Renal cortex interstitium (tissue), 15 donors: ENCODE data around the gene GABPB2. TPM values are rescaled to one million over a fixed set of nuclear protein-coding genes. Genes with fewer than 3 reads are reported as not detected.

Source experiments
- DNase-seq, 11 donors: peaks; one replicate each; pipeline ENCODE4 v3.0.0-alpha.2; 2013; ENCODE audit warnings: low read depth in 9 of 11, low spot score in 4 of 11; ENCODE audit errors: extremely low read depth in 1 of 11
- long read RNA-seq, 16 experiments: transcript quantifications; one replicate each; lab custom pipeline, GENCODE V29; 2026
- polyA plus RNA-seq, 3 donors: library from polyadenylated mRNA; unstranded; fragments of 120-200 nt; gene quantifications; one replicate each; pipeline ENCODE4 v1.2.1, GENCODE V29; 2013; ENCODE audit not compliant: insufficient read length in 3 of 3

The GABPB2 gene
- polyA plus RNA-seq, result 10 to 100 TPM; 10.5 to 15.8 (median 15.4) TPM
- long read RNA-seq, donor 1, result 0 reads
- long read RNA-seq, donor 2, partial matches to known transcripts, result 18 of 18 reads
- long read RNA-seq, donor 2, other reads (novel, unspliced or antisense), result 0 of 18 reads
- long read RNA-seq, donor 3, result 0 reads
- long read RNA-seq, donor 4, result 0 reads
- long read RNA-seq, donor 5, result 0 reads
- long read RNA-seq, donor 6, full-length matches to known transcripts, result 1 of 8 reads
- long read RNA-seq, donor 6, partial matches to known transcripts, result 7 of 8 reads
- long read RNA-seq, donor 6, other reads (novel, unspliced or antisense), result 0 of 8 reads
- long read RNA-seq, donor 7, full-length matches to known transcripts, result 1 of 1 reads
- long read RNA-seq, donor 7, partial matches to known transcripts, result 0 of 1 reads
- long read RNA-seq, donor 7, other reads (novel, unspliced or antisense), result 0 of 1 reads
- long read RNA-seq, donor 8, partial matches to known transcripts, result 22 of 22 reads
- long read RNA-seq, donor 8, other reads (novel, unspliced or antisense), result 0 of 22 reads
- long read RNA-seq, donor 9, result 0 reads
- long read RNA-seq, donor 10, full-length matches to known transcripts, result 2 of 2 reads
- long read RNA-seq, donor 10, partial matches to known transcripts, result 0 of 2 reads
- long read RNA-seq, donor 10, other reads (novel, unspliced or antisense), result 0 of 2 reads
- long read RNA-seq, donor 11, full-length matches to known transcripts, result 1 of 11 reads
- long read RNA-seq, donor 11, partial matches to known transcripts, result 10 of 11 reads
- long read RNA-seq, donor 11, other reads (novel, unspliced or antisense), result 0 of 11 reads
- long read RNA-seq, donor 12, full-length matches to known transcripts, result 1 of 1 reads
- long read RNA-seq, donor 12, partial matches to known transcripts, result 0 of 1 reads
- long read RNA-seq, donor 12, other reads (novel, unspliced or antisense), result 0 of 1 reads
- long read RNA-seq, donor 13, full-length matches to known transcripts, result 1 of 9 reads
- long read RNA-seq, donor 13, partial matches to known transcripts, result 8 of 9 reads
- long read RNA-seq, donor 13, other reads (novel, unspliced or antisense), result 0 of 9 reads
- long read RNA-seq, donor 14, full-length matches to known transcripts, result 1 of 8 reads
- long read RNA-seq, donor 14, partial matches to known transcripts, result 7 of 8 reads
- long read RNA-seq, donor 14, other reads (novel, unspliced or antisense), result 0 of 8 reads
- long read RNA-seq, donor 15, result 0 reads
- long read RNA-seq, donor 16, full-length matches to known transcripts, result 1 of 1 reads
- long read RNA-seq, donor 16, partial matches to known transcripts, result 0 of 1 reads
- long read RNA-seq, donor 16, other reads (novel, unspliced or antisense), result 0 of 1 reads

DNA sequence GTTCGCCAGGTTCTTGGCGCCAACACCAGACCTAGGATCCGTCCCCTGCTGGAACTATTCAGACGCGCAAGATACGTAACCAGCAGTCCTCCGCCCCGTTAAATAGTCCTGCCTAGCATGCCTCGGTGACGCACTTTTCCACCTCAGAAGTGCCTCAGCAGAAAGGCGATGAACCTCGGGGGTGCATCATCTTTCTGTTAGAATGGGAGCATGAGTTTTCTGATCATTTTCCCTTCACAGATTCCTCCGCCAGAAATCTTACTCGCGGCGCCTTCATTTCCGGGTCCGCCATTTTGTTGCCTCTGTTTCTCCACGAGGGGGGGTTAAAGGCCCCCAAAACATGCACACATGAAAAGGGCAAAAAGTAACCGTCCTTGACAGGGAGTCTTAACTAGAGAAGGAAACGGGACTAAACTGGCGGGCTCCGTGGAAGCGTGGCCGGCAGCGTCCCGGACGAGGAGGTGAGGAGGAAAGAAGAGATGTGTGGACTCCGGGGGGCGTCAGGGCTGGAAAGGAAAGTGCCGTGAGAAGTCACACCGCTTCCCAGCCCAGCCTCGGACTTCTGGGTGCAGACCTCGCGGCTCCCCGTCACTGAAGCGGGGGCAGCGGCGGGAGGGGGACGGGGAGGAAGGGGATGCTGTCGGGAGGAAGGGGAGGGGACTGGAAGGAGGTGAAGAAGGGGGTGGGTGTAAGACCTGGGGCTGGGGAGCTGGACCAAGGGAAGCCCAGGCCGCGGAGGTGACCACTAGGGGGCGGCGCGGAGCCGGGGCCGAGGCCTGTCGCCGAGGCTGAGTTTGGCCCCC, at the start of gene GABPB2:
TSS of gene GABPB2 (plus strand) at position 288 of the 803 bp plus-strand sequence. CDS start 17,429 bp downstream, outside the sequence.
- peak in 10 of 11 donors; percentile 86 to 95 (median 89) for DNase-seq

DNA sequence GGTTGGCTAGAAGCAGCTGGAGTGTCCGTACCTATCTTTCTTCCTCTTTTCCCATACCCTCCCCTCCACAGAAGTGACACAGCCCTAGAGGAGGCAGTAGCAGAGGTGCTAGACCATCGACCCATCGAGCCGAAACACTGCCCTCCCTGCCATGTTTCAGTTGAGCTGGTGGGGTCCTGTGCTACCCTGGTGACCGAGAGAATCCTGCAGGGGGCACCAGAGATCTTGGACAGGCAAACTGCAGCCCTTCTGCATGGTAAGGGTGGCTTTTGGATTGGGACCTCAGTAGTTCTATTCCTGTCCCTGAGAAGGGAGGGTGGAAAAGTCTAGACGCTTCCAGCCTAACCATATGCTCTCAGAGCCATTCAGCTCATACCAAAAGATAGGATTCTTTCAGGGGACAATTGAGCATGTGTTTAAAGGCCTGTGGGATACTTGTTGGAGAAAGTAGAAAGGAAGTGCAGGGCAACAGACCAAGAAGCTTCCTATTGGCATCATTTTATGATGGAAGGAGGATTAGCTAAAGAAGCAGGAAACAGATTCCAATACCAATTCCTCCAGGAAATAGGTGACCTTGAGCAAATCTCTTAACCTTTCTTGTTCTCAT, 45.9 kb upstream of the GABPB2 start:
- peak in 5 of 11 donors; percentile 51 to 71 (median 56) for DNase-seq

DNA sequence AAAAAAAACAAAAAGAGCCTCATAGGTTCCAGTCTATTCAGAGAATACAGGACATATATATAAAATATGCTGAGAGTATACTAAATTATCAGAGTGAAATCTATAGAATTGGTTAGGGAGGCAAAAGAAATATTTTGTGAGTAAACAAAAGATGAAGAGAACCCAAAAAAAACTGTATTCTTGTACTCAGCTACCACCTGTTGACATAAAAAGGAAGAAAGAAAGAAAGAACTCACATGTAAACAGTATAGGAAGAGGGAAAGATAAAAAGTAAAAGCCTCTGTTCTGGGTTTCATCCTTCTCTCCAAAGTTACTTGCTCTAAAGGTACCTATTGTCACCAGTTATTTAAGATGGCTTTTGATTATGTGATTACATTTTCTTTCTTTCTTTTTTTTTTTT, 44.1 kb upstream of the GABPB2 start:
- DNase-seq, result no peak

DNA sequence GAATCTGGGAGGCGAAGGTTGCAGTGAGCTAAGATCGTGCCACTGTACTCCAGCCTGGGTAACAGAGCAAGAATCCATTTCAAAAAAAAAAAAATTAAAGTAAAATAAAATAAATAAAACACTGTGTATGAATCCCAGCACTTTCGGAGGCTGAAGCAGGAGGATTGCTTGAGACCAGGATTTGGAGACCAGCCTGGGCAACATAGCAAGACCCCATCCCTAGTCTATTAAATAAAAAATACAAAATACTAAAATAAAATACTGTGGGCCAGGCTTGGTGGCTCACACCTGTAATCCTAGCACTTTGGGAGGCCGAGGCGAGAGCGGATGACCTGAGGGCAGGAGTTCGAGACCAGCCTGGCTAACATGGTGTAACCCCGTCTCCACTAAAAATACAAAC, 38.4 kb upstream of the GABPB2 start:
- no peak for DNase-seq

DNA sequence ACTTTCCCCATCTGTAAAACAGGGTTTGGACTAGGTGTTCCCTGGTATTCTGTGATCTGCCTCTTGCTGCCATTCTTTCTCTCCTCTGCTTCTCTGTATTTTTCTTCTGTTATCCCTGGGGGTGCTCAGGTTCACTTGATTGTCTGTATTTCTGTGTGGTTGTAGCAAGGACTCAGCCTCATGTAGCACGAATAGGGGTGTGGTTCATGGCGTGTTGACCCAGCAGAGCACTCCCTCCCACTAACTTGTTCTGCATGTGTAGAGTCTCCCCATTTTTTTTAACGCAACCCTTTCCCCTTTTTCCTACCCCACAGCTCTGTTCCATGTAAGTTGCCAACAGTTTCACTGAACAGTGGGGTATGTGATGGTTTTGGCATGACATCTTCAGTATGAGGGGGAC, 35.4 kb upstream of the GABPB2 start:
- DNase-seq, result no peak

DNA sequence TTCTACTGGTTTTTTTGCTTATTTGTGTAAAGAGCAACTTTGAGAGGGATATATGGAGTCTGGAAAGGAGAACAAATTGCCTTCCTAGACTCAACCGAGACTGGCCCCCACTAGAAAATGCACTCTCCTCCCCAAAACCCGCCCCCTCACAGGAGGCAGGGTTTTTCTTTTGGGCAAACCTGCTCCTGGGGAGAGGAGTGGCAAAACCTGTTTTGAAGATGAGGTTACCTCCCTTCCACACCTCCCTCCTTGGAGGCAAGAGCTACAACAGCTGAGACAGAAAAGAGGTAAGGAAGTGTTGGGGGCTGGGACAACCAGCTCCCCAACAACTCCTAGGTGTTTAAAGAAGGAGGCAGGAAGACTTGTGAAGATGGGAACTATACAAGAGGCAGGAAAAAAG, 34.2 kb upstream of the GABPB2 start, which contains the start of gene BNIPL:
TSS of gene BNIPL (plus strand) at position 231 of the 400 bp plus-strand sequence. CDS start at position 371, 140 bp downstream.
- no peak for DNase-seq

DNA sequence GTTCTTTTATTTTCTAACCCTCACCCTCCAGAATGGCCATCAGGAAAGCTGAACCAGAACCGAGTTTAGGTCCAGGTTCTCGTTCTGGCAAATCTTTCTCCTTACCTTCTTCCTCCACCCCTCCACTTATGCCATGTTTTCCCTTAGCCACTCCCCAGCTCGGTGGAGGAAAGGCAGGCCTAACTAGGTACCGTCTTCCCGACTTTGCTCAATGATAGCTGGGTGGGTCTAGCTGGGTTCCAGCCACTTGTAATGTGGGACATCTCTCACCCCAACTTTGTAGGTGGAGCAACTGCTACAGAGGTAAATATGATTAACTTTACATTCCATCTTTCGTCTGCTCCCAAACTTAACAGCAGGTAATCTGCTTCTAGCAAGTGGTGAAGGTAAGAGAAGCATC, 33.5 kb upstream of the GABPB2 start:
- no peak for DNase-seq

DNA sequence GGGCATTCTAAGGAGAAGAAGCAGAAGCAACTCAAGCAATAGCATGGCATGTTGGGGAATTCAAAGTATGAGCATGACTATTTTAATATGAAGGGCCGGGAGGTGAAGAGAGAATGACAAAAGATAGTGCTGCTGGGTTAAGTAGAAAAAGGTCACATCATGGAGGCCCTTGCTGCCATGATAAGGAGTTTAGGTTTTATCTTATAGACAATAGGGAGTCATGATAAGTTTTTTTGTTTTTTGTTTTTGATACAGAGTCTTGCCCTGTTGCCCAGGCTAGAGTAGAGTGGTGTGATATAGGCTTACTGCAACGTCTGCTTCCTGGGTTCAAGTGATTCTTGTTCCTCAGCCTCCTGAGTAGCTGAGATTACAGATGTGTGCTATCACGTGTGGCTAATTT, 31.0 kb upstream of the GABPB2 start:
- no peak for DNase-seq

DNA sequence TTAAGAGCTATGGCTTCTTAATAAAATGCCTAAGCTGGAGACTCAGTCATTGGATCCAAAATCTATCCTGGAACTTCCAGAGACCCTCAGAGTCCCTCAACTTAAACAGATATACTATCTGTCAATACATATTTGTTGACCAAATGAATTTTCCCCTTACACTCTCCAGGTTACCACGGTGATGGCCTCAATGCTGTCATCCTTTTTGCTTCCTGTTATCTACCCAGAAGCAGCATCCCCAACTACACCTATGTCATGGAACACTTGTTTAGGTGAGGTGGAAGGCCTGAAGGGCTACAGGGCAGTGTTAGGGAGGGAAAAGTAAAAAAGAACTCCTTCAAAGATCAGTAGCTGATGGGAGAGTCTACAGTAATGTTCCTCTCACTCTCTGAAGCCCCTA, 27.4 kb upstream of the GABPB2 start:
- DNase-seq, result no peak

DNA sequence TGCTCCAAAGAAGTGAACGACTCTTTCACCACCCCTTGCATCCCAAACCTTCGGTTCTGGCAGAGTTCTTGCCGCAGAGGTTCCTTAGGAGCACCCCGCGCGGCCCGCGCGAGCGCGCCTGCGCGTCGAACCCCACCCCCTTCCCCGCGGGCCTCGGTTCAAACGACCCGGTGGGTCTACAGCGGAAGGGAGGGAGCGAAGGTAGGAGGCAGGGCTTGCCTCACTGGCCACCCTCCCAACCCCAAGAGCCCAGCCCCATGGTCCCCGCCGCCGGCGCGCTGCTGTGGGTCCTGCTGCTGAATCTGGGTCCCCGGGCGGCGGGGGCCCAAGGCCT, 23.0 kb upstream of the GABPB2 start, which contains the start of gene C1orf56:
TSS of gene C1orf56 (plus strand) at position 161 of the 334 bp plus-strand sequence. CDS start at position 258, 97 bp downstream.
- DNase-seq, result peak in 8 of 11 donors; percentile 67 to 76 (median 72)

DNA sequence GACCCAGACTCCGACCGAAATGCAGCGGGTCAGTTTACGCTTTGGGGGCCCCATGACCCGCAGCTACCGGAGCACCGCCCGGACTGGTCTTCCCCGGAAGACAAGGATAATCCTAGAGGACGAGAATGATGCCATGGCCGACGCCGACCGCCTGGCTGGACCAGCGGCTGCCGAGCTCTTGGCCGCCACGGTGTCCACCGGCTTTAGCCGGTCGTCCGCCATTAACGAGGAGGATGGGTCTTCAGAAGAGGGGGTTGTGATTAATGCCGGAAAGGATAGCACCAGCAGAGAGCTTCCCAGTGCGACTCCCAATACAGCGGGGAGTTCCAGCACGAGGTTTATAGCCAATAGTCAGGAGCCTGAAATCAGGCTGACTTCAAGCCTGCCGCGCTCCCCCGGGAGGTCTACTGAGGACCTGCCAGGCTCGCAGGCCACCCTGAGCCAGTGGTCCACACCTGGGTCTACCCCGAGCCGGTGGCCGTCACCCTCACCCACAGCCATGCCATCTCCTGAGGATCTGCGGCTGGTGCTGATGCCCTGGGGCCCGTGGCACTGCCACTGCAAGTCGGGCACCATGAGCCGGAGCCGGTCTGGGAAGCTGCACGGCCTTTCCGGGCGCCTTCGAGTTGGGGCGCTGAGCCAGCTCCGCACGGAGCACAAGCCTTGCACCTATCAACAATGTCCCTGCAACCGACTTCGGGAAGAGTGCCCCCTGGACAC, 22.5 kb upstream of the GABPB2 start:
- peak in 7 of 11 donors; percentile 49 to 76 (median 67) for DNase-seq

DNA sequence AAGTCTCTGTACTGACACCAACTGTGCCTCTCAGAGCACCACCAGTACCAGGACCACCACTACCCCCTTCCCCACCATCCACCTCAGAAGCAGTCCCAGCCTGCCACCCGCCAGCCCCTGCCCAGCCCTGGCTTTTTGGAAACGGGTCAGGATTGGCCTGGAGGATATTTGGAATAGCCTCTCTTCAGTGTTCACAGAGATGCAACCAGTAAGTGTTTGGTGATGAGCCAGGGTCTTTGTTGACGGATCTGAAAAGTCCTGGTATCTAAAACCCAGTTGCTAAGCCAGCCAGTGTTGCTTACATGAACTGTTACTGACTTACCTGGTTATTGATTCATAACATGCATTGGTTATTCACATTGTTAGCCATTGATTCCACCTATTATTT, 21.9 kb upstream of the GABPB2 start:
- no peak for DNase-seq

DNA sequence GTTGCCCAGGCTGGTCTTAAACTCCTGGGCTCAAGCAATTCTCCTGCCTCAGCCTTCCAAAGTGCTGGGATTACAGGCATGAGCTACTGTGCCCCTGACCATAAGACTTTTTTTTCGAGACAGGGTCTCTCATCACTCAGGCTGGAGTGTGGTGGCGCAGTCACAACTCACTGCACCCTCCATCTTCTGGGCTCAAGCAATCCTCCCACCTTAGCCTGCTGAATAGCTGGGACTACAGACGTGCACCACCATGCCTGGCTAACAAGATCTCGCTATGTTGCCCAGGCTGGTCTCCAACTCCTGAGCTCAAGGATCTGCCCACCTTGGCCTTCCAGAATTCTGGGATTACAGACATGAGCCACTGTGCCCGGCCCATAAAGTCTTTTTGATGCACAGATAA, 21.1 kb upstream of the GABPB2 start:
- DNase-seq, result no peak

DNA sequence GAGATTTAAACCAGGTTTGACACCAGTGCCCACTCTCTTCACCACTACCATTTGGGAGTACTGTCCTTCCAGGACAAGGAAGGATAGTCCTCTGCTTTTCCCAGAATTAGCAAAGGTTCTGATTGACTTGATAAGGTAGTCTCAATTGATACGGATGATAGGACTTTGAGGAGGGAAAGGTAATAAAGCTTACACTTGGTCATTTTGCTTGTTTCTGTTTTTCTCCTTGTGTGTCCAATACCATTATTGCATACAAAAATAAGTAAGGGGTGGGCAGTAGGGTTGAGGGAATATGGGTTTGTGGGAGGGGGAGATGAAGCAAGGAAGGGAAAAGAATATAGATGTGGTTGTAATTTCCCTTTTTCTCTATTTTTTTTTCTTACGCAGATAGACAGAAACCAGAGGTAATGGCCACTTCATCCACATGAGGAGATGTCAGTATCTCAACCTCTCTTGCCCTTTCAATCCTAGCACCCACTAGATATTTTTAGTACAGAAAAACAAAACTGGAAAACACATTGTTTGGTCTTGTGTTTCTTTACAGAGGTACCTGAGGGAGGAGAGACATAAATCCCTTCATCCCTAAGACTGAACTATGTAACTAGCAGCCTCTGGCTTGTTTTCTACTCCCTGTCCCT, 20.4 kb upstream of the GABPB2 start:
- no peak for DNase-seq

DNA sequence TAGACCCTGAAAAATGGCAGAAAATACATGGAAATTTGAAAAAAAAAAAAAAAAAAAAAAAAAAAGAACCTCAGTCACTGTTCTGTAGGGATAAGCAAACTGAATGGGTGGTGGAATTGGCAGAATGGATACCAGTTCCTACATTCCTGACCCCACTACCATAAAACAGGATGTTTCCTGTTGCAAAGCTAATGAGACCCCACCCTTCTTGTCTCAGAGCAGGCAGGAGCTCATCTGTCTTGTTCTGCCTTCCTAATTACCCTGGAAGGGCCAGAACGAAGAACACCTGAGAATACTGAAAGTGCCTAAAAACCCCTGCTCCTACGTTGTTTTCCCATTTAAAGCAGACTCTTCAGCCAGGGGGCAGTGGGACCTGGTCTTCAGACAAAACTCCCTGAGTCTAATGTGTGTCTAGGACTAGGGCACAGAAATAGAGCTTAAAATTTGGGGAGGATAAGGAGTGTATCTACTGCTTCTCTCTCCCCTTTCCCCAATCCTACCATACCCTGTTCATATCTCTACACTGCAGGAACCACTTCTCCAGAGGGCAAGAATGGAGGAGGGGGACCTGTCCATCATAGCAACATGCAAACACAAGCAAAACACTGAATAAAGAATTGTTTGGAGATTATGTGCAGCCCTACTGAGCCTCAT, 19.1 kb upstream of the GABPB2 start:
- DNase-seq, result no peak

DNA sequence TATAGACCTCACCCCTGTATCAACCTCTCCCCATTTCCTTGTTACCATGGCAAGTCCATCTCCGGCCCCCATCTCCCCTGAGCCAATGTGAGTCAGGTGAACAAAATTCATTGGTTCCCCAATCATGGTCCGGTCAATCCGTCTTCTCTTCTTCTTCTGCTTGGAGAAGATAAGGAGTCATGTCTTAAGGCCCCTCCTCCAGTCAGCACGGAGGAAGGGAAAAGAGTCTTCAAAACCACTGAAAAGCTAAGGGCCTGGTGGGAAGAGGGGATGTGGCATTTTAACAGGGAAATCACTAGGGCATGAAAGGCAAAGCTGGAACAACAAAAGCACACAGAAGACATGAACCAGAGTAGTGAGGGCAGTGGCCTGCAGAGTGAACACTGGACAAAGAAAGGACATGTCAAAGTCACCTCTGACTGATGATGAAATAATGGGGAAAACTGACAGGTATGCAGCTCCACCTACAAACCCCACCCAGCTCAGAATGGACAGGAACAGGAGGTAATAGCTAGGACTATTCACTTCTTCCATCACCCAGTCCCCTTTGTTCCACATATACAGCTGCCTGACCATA, 15.5 kb upstream of the GABPB2 start:
- no peak for DNase-seq
